HG03108 (cell line): ENCODE measurements around the gene TCN1.
"Not testable (repeated sequence)": the region's sequence is repeated elsewhere in the genome, so short reads cannot be mapped to it uniquely, and the experiment has no call there.

ENCODE experiments used
- ATAC-seq: cut with Tn5 transposase; IDR thresholded peaks from one replicate; pipeline ENCODE4 v1.9.1; 2021; ENCODE audit warnings: moderate library complexity; ENCODE audit not compliant: unreplicated experiment

Gene TCN1

DNA sequence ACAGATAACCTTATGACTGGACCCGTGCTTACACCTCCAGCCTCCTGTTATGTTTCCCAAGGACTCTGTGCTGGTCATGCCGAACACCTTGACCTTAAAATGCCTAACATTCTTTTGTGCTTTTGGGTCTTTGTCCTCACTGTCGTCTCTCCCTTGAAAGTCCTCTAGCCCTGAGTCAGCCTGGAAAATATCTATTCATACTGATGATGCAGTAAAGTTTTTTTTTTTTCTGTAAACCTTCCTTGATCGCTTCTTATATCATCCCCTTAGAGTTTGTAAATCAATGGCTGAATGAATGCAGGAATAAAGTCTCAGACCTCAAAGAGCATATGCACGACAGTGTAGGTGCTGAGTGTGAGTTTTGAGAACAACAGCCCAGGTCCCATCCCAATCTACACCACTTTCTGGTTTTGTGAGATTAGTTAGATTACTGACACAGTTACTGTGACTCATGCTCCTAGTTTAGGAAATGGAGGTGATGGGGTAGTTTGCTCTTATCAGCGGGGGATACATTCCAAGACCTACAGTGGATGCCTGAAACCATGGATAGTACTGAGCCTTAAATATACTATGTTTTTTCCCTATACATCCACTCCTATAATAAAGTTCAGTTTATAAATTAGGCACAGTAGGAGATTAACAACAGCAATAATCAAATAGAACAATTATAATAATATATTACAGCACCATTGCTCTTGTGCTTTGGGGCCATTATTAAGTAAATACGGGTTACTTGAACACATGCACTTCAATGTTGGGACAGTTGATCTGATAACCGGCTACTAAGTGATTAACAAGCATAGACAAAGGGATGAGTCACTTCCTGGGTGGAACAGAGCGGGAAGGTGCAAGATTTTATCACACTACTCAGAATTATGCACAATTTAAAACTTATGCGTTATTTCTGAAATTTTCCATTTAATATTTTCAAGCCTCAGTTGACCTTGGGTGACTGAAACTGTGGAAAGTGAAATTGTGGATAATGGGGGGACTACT, 8.6 kb downstream of the TCN1 start:
- ATAC-seq, result no peak

DNA sequence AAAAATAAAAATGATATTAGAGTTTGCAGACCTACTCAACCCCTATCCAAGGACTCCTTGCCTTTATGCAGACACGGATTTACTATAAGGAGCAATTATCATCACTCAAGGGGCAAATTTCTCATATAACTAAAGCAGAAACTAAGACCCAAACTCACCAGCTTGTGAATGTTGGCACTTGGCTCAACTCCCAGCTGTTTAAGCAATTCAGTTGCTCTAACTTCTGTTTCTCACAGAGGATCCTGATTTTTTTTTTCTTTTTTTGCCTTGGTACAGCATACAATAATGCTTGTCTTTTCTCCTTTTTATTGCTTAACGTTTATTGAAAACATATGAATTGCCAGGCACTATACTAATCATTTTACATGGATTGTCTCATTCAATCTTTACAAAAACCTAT, 11.4 kb downstream of the TCN1 start:
- no peak for ATAC-seq

DNA sequence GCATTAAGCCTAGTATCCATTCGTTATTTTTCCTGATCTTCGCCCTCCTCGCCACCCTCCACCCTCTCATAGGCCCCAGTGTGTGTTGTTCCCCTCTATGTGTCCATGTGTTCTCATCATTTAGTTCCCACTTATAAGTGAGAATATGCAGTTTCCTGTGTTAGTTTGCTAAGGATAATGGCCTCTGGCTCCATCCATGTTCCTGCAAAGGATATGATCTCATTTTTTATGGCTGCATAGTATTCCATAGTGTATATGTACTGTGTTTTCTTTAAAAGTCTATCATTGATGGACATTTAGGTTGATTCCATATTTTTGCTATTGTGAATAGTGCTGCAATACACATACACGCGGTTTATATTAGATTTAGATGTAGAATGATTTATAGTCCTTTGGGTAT, 14.9 kb downstream of the TCN1 start:
- ATAC-seq, result not testable (repeated sequence)

DNA sequence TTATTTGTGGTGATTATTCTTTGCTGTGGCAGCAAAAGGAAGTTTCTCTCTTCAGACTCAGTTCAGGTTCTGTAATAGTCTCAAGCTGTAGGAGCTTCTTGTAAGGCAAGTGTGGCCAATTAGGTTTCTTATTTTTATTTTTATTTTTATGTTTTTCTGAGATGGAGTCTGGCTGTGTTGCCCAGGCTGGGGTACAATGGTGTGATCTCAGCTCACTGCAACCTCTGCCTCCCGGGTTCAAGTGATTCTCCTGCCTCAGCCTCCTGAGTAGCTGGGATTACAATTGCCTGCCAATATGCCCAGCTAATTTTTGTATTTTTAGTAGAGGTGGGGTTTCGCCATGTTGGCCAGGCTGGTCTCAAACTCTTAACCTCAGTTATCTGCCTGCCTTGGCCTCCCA, 16.7 kb downstream of the TCN1 start:
- not testable (repeated sequence) for ATAC-seq

DNA sequence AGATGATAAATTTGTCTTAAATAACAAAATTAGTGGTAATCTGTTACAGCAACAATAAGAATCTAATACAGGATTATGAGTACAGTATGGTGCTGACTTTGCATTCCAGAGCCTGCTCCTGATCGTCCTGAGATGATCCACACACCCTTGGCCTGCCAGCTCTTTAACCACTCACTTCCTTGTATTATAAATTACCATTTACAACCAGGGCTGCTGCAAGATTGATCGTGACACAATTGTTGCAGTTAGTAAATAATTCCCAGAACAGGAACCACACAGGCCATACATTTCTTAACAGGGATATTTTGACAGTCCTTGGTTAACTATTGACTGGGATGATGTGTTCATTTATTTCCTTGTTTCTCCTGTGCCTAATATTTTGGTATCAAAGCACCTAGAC, 17.2 kb downstream of the TCN1 start:
- no peak for ATAC-seq

DNA sequence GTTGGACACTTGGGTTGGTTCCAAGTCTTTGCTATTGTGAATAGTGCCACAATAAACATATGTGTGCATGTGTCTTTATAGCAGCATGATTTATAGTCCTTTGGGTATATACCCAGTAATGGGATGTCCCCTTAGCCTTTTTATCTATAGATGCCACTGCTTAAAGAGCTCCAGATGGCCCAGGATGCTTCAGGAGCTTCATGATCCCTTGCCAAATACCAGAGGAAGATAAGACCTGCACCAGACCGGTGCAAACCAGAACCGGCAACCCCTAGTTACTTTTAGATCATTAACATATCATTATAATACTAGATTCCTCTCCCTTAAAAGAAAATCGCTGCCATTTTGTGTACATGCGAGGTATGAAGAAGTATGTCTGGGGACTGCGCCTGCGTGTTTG, 17.8 kb downstream of the TCN1 start:
- ATAC-seq, result not testable (repeated sequence)

DNA sequence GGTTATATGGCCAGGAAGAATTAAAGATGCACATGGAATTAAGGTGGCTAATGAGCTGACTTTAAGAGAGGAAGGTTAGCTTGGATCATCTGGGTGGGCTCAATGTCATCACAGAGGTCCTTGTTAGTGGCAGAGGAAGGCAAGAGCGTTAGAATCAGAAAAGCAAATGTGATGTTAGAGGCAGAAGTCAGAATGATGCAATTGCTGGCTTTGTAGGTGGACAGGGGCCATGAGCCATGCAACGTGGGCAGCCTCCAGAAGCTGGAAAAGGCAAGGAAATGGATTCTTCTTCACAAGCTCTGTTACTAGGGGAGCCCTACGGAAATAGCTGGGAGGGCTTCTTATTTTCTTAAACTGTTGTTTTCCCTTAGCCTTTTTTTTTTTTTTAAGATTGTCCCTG, 18.7 kb downstream of the TCN1 start:
- ATAC-seq, result no peak

DNA sequence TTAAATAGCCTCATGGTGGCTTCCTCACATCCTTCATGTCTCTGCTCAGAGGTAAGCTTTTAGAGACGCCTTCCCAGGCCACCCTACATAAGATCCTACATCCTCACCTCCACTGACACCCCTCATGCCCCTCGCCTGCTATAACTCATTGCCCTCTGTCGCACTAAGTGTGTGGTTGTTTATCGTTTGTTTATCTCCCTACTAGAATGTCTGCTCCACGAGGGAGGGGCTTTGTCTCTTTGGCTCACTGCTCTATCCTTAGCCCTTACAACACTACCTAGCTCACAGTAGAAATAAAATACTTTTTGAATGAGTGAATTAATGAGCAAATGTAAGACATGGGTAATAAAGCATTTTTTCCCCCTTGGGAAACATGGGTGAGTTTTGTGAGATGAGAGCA, 19.7 kb downstream of the TCN1 start:
- ATAC-seq, result no peak

DNA sequence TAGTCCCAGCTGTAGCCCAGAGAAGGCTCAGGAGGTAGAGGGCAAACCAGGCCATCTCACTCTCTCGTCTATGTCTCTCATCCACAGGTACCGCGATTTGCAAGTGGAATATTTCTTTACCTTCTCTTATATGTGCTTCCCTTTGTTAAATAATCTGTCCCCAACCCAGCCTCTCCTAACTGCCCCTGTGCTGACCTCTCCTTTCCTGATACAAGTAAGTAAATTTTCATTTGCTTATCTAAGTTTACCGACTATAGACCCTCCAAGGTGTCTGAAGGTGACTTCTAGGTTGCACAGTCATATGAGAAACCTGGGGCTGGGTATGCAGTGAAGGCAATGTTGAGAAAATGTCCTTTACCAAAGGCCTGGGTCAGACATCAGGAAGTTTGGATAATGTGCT, 20.9 kb downstream of the TCN1 start, which contains the start of gene CBLIF:
TSS of gene CBLIF (minus strand) at position 101 of the 400 bp plus-strand sequence. CDS start at position 55, 46 bp downstream.
- ATAC-seq, result no peak

DNA sequence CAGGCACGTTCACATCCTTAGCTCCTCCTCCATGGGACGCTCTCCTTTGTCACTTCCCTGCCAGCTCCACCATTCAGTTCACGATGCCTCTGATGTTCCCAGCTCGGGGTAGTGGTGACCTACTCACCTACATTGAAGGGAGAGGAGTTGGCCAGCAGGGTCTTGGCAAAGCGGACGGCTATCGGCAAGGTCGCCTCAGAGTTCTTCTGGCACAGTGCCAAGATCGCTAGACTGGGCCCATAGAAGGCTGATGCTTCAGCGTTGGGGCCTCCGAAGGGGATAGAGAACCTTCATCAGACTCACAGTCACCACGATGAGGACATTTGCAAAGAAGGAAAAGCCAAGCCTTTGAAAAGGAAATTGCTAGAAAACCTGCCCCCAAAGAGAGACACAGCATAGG, 24.0 kb downstream of the TCN1 start:
- no peak for ATAC-seq

DNA sequence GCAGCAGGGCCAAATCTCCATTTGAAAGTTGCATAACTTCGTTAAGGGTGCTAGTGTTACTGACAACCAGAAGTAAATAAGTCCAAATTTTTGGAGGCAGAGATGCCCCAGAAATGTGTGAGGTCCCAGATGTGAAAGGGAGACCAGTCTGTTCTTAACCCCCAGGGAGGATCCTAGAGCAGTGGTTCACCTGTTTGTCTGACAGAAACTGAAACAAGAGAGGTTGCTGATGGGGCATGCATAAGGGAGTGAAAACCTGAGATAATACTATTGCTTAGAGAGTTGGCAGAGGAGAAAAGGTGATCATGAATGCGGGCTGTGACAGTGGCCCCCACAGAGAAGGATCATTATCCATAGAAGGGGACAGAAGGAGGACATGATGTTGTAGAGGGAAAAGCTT, 24.8 kb downstream of the TCN1 start:
- no peak for ATAC-seq

DNA sequence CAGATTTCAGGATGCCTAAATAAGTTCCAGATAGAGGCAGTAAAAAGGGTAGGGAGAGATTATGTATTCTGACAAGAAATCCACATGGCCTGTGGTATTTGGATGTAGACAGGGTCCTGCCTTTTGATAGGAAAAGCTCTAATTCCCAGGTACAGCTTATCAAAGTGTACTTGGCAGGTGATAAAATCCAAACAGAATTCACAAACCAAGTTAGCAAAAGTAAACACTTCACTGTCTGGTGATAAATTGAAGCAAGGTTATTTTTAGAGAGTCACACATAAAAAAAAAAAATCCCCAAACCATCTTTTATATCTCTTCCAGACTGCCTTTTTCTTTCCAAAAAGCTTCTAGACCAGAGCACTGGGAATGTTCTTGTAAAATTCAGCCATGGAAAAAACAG, 26.7 kb downstream of the TCN1 start:
- no peak for ATAC-seq

DNA sequence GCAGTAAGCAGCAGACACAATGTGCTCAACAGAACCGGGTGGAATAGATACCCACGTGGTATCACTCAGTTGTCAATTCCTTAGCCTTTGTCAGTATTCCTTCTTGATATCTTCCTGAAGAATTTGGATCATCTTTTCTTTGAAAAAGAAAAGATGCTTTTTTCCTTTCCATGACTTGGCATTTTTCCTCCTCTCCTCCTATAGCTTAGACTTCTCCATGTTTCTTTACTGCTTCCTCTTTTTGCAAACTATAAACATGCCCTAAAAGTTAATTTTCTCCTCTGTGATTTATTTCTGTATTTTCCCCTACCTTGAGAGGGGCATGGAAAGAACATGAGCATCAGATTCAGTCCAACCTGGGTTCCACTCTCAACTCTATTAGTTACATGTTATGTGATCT, 32.7 kb downstream of the TCN1 start:
- no peak for ATAC-seq

DNA sequence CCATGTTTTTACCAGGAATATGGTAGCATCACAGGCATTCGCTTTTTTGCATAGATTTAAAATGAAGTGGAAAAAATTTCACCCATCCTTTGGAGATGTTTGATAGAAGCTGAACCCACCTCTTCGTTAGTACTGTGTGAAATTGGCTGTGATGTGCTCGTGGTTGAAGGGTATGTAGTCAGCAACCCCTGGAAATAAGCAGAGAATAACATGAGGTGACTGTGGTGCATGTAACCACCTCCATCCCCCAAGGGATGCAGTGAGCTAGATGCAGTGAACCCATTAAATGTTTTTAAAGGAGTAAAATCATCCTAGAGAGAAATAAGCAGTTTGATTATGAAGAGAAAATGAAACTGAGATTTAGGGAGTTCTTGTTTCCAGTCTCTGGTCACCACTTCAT, 36.9 kb downstream of the TCN1 start:
- ATAC-seq, result no peak

DNA sequence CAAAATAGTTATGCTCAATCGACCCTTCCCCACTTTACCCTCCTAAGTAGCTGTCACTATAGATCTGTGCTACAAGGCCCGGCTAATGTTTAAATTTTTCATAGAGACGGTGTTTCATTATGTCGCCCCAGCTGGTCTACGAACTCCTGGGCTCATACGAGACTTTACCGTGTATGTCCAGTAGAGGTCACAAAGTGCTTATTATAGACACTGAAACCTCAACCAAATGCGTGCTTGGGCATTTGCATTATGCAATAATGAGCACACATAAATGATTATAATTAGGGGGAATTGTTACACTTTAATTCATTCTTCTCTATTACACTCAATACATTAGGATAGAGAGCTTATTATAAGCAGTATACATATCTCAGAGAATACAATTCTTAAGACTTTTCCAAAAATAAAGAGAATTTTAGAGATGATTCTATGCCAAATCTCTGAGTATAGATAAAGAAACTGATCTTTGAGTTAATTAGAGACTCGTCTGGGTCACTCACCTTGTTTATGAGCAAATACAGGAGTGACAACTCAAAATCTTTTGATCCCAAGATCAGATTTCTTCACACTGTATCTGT, 43.2 kb downstream of the TCN1 start:
- peak; percentile 86 for ATAC-seq

DNA sequence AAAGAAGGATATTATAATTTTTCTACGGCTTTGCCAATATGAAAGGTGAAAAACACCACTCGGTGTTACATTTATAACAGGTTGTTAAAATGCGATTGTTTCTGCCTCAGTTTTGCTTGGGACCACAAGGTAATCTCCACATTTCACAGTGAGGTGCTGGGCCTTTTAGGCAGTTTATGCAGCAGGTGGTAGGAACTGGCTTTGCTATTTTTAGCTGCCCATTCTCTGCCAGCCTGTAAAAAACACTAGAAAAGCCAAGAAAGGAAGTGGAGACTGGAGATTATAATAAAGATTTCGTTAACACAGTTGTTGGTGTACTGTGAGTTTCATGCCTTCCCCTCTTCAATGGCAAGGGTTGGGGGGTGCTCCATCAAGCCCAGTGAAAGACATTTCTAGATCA, 47.7 kb downstream of the TCN1 start:
- ATAC-seq, result no peak

DNA sequence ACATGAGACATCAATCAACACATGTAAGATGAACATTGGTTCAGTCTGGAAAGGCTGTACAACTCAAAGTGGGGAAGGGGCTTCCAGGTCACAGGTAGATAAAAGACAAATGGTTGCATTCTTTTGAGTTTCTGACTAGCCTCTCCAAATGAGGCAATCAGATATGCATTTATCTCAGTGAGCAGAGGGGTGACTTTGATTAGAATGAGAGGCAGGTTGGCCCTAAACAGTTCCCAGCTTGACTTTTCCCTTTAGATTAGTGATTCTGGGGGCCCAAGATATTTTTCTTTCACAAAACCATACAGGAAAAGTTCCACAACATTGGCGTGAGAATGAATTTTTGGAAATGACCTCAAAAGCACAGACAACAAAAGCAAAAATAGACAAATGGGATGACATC, 49.9 kb downstream of the TCN1 start:
- not testable (repeated sequence) for ATAC-seq

DNA sequence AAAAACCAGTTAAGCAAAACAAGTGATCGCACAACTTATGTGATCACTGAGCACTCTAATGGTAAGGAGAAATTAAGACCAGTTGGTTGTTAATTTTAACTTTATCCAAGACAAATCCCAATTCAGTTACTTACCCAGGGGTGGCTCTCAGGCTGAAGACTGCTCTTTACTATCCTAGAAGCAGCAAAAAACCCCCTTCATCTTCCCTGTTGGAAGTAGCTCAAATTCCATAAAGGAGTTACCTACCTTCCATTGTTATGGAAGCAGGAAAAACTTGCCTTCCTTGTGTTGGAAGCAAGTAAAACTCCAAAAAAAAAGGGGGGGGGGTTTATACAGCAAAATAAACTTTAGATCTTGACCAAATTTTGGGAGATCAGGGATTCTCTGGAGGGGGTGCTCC, 50.5 kb downstream of the TCN1 start:
- no peak for ATAC-seq

DNA sequence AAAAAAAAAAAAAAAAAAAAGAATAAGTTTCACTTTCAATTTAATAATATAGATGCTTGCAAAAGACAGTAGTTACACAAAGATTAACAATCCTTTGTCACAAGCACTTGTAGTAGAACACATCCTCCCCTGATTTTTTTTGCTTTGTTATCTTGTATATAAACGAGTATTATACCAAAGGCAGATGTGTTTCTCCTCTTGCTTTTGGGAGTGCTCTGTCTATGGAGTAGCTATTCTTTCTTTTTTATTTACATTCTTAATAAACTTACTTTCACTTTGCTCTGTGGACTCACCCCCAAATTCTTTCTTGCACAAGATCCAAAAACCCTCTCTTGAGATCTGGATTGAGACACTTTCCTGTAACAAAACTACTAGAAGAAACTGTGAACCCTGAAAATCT, 52.3 kb downstream of the TCN1 start:
- no peak for ATAC-seq

DNA sequence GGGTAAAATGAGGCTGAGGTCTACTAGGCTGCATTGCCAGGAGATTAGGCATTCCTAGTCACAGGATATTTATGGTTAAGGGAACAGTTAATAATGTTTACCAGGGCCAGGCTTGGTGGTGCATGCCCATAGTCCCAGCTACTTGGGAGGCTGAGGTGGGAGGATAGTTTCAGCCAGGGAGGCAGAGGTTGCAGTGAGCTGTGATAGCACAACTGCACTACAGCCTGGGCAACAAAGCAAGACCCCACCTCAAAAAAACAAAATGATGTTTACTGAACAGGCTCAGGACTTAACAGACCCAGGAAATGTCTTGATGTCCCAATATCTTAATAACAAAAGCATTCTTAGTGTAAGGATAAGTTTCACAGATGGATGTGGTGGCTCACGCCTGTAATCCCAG, 52.9 kb downstream of the TCN1 start:
- no peak for ATAC-seq

DNA sequence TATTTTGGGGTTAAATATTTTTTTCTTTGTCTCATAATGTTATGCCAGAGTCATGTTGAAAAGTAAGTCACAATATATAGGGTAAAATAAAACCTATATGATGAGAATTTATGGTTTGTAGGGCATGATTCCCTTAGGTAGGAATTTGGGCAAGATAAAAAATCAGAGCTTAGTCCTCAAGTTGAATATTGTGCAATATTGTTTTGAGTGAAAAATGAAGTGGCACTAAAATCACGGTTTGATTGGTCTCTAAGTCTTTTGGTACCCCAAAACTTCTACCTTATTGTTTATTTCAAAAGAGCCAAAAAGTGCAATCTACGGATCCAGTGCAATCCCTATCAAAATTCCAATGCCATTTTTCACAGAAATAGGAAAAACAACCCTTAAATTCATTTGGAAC, 54.1 kb downstream of the TCN1 start:
- ATAC-seq, result no peak

DNA sequence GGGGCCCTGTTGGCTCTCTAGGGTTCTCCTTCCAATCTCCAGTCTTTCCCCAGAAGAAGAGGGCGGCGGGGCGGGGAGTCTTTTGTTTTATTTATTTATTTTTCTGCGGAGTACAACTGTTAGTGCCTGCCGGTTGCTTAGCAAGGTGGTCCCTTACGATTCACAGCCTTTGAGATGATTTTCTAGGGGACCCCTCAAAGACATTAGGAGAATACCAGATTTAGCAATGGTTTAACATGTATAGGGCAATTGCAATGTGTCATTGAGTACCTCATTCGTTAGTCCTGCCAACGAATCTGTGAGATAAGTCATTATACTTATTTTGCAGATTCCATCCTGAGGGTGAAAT, 55.4 kb downstream of the TCN1 start:
- ATAC-seq, result no peak
